K562 (cell line): ENCODE measurements around the gene ADGRD1. TPM values are rescaled to one million over a fixed set of nuclear protein-coding genes. Genes with fewer than 3 reads are reported as not detected.

ENCODE experiments used
- ASH1L ChIP-seq: fragments of 450-650 bp; IDR thresholded peaks from 2 replicates; pipeline ENCODE4 v1.6.1; 2018; ENCODE audit warnings: borderline replicate concordance, mild to moderate bottlenecking, low read depth; ENCODE audit not compliant: partially characterized antibody
- BCOR ChIP-seq: fragments of 450-650 bp; IDR thresholded peaks from 2 replicates; pipeline ENCODE4 v1.6.1; 2016
- EWSR1 ChIP-seq: fragments of 450-650 bp; IDR thresholded peaks from 2 replicates; pipeline ENCODE4 v1.6.1; 2018; ENCODE audit warnings: borderline replicate concordance, mild to moderate bottlenecking, low read depth, moderate library complexity; ENCODE audit not compliant: partially characterized antibody
- GATA2 ChIP-seq: sonication (generic); formaldehyde crosslinking; IDR thresholded peaks from 2 replicates; pipeline ENCODE4 v1.4.0; 2020; ENCODE audit warnings: mild to moderate bottlenecking, missing genetic modification reagents
- ZFPM2 ChIP-seq: fragments of 250-450 bp; sonication (Bioruptor Pico); IDR thresholded peaks from 2 replicates; pipeline ENCODE4 v1.5.1; 2022; ENCODE audit warnings: mild to moderate bottlenecking
- ZNF384 ChIP-seq: IDR thresholded peaks from 2 replicates; pipeline ENCODE4 v1.6.1; 2012; ENCODE audit warnings: low read depth, low read length, improper control_type of control experiment
- polyA plus RNA-seq, 8 experiments: library from polyadenylated mRNA; depleted of rRNA in 4 of 8; stranded (reverse) in 5 of 8; unstranded in 3 of 8; fragments of >200 nt; fragmentation: Nextera tagmentation in 2 of 8; fragmentation: Illumina TruSeq in 1 of 8; extraction: Ambion mirVana in 2 of 8; extraction: Trizol in 1 of 8; gene quantifications; 2 replicates each; pipeline versions ENCODE4 v1.2.1 to v1.2.3, GENCODE V29; 2011 to 2014; ENCODE audit warnings: inconsistent platforms in 1 of 8, missing spikeins in 1 of 8
- total RNA-seq, 7 experiments: library from RNA; depleted of rRNA in 6 of 7; stranded (reverse); fragments of >200 nt in 6 of 7; fragmentation: Illumina TruSeq in 2 of 7; extraction: Trizol in 2 of 7; gene quantifications; 2 replicates each; pipeline versions ENCODE4 v1.2.1 to v1.2.3, GENCODE V29; 2011 to 2021; ENCODE audit warnings: low replicate concordance in 1 of 7
- TF ChIP-seq, protein P1 (sequence below), 3 experiments: fragments of 200-800 bp in 1 of 3; fragments of 250-450 bp in 1 of 3; fragments of 450-650 bp in 1 of 3; sonication (Bioruptor Pico) in 1 of 3; sonication (Bioruptor generic) in 1 of 3; formaldehyde crosslinking in 1 of 3; IDR thresholded peaks; 2 replicates each; pipeline versions ENCODE4 v1.6.1 to v1.8.0; 2016 to 2022; ENCODE audit warnings: mild to moderate bottlenecking in 2 of 3, missing genetic modification characterization in 2 of 3, missing compliant biosample characterization in 1 of 3, moderate library complexity in 1 of 3

ADGRD1 gene
- total and polyA plus RNA-seq, 9 of the 15 experiments (the other 6 are each of a cell fraction or from before 2014, with no cell fraction given), result 1.7 to 11.7 (median 3.3) TPM

DNA sequence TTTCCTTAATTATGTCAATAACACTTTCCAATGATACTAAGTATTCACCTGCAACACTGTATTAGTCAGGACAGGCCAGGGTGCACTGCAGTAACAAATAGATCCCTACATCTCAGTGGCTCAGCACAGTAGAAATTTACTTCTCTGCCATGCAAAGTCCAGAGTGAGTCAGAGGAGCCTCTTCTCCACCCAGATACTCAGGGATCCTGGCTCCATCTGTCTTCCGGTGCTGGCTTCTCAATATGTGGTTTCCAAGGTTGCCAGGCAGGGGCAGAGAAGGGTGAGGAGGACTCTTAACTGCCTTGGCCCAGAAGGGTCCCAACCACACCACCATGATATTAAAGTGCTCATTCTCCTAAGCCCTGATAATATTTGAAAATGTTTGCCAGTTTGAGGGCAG, 47.8 kb downstream of the ADGRD1 start (continued):
- TF ChIP-seq, protein P1, sequence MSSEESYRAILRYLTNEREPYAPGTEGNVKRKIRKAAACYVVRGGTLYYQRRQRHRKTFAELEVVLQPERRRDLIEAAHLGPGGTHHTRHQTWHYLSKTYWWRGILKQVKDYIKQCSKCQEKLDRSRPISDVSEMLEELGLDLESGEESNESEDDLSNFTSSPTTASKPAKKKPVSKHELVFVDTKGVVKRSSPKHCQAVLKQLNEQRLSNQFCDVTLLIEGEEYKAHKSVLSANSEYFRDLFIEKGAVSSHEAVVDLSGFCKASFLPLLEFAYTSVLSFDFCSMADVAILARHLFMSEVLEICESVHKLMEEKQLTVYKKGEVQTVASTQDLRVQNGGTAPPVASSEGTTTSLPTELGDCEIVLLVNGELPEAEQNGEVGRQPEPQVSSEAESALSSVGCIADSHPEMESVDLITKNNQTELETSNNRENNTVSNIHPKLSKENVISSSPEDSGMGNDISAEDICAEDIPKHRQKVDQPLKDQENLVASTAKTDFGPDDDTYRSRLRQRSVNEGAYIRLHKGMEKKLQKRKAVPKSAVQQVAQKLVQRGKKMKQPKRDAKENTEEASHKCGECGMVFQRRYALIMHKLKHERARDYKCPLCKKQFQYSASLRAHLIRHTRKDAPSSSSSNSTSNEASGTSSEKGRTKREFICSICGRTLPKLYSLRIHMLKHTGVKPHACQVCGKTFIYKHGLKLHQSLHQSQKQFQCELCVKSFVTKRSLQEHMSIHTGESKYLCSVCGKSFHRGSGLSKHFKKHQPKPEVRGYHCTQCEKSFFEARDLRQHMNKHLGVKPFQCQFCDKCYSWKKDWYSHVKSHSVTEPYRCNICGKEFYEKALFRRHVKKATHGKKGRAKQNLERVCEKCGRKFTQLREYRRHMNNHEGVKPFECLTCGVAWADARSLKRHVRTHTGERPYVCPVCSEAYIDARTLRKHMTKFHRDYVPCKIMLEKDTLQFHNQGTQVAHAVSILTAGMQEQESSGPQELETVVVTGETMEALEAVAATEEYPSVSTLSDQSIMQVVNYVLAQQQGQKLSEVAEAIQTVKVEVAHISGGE (CRISPR knock-in tag; IDR thresholded peaks at IDR 0.05), result no peak
- TF ChIP-seq ZFPM2 (CRISPR knock-in tag) (no peak), EWSR1 (no peak), BCOR (peak; percentile 46; the same call in 1 of the 2 replicates), ZNF384 (no peak), ASH1L (no peak), GATA2 (CRISPR knock-in tag) (no peak)
